Muscle of leg (tissue), 11 donors: ENCODE data around the gene TENM4. TPM values are rescaled to one million over a fixed set of nuclear protein-coding genes. Genes with fewer than 3 reads are reported as not detected.

Experiments
- DNase-seq: peaks from one replicate; pipeline ENCODE4 v3.0.0; 2013
- H3K27ac ChIP-seq: one replicate; pipeline ENCODE4 v1.5.1; 2013; ENCODE audit warnings: mild to moderate bottlenecking, low read length, control low read depth
- H3K27me3 ChIP-seq: one replicate; pipeline ENCODE4 v1.6.1; 2013; ENCODE audit warnings: low read length; ENCODE audit not compliant: control insufficient read depth, insufficient read depth
- H3K36me3 ChIP-seq: one replicate; pipeline ENCODE4 v1.6.1; 2013; ENCODE audit warnings: low read length; ENCODE audit not compliant: control insufficient read depth, insufficient read depth
- H3K4me1 ChIP-seq: one replicate; pipeline ENCODE4 v1.6.1; 2013; ENCODE audit warnings: low read length; ENCODE audit not compliant: control insufficient read depth, insufficient read depth
- H3K4me3 ChIP-seq: one replicate; pipeline ENCODE4 v1.5.1; 2013; ENCODE audit warnings: low read length, control low read depth
- H3K9me3 ChIP-seq: replicated peaks from 2 replicates; pipeline ENCODE4 v1.6.1; 2013; ENCODE audit warnings: low read depth, low read length; ENCODE audit not compliant: control insufficient read depth
- WGBS: methylation state at CpG from one replicate; pipeline ENCODE4 v1.1.5; 2013; ENCODE audit warnings: missing lambda C conversion rate; ENCODE audit not compliant: insufficient coverage; 5-methylcytosine and 5-hydroxymethylcytosine counted together
- polyA plus RNA-seq, 8 donors: library from polyadenylated mRNA; unstranded; fragments of 120-200 nt; gene quantifications; one replicate each; pipeline versions ENCODE4 v1.2.1 to v1.2.3, GENCODE V29; 2013; ENCODE audit warnings: inconsistent platforms in 1 of 8, low replicate concordance in 1 of 8; ENCODE audit not compliant: insufficient read length in 8 of 8, insufficient read depth in 1 of 8
- total RNA-seq: library from RNA; stranded (reverse); fragments of 120-200 nt; gene quantifications from one replicate; pipeline ENCODE4 v1.2.4, GENCODE V29; 2013

Gene TENM4
- total and polyA plus RNA-seq, 9 donors: 4.6 to 13.8 (median 10.3) TPM

DNA sequence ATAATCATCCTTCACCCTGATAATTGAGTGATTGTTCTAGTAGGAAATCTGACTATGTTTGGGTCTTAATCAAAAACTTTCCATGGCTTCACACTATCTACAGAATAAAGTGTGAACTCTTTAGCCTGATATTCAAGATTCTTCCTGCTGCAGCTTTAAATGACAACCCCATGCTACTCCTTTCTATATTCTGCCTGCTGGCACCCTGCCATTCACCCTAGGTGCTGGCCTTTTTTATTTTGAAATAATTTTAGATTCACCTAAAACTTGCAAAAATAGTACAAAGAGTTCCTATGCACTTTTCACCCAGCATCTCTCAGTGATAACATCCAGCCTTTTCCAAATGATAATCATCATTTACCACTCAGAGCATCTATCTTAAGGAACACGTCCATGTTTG lies 502.8 kb downstream of the TENM4 start:
- Histone ChIP-seq H3K4me3 (no peak overlapping the region), H3K27me3 (no peaks in the 10 kb centered on the region), H3K36me3 (no peaks in the 10 kb centered on the region), H3K9me3 (no peaks in the 10 kb centered on the region), H3K4me1 (peaks cover 17% of the 10 kb centered on the region), H3K27ac (no peak overlapping the region)
- no peak for DNase-seq
- WGBS: 100% methylated on average over 1 of the region's 1 CpG

- Histone ChIP-seq H3K27me3 (no peaks in the 10 kb centered on the region), H3K9me3 (no peaks in the 10 kb centered on the region), H3K4me3 (no peak overlapping the region), H3K36me3 (no peaks in the 10 kb centered on the region), H3K4me1 (peaks cover 3% of the 10 kb centered on the region), H3K27ac (no peak overlapping the region)
- DNase-seq: no peak
- 36% methylated on average over 2 of the region's 4 CpGs for WGBS
Measured at GRCh38 chr11:78935398-78936068, 505.3 kb downstream of the TENM4 start.

- no peaks in the 10 kb centered on the region for H3K9me3 ChIP-seq
- no peak for DNase-seq
- no peaks in the 10 kb centered on the region for H3K4me1 ChIP-seq
- H3K27me3 ChIP-seq: no peaks in the 10 kb centered on the region
- 60% methylated on average over 1 of the region's 5 CpGs for WGBS
- H3K4me3 ChIP-seq: no peak overlapping the region
- no peak overlapping the region for H3K27ac ChIP-seq
- no peaks in the 10 kb centered on the region for H3K36me3 ChIP-seq
Measured at GRCh38 chr11:78933350-78933749, 507.5 kb downstream of the TENM4 start.

DNA sequence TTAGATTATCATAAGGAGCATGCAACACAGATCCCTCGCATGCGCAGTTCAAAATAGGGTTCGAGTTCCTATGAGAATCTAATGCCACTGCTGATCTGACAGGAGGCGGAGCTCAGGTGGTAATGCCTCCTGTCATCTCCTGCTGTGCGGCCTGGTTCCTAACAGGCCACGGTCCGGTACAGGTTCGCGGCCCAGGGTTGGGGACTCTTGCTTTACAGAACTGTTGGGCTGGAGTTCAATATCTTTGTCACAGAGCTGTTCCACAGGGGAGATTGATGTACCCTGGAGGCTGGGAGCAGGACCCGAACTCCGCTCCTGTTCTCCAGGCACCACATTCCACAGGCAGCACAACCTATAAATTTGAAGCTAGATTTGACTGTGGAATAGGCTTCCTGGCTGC lies 508.1 kb downstream of the TENM4 start:
- Histone ChIP-seq H3K4me1 (no peaks in the 10 kb centered on the region), H3K27ac (no peak overlapping the region), H3K9me3 (no peaks in the 10 kb centered on the region), H3K36me3 (no peaks in the 10 kb centered on the region), H3K27me3 (no peaks in the 10 kb centered on the region), H3K4me3 (no peak overlapping the region)
- DNase-seq: no peak
- WGBS: 98% methylated on average over 5 of the region's 11 CpGs

DNA sequence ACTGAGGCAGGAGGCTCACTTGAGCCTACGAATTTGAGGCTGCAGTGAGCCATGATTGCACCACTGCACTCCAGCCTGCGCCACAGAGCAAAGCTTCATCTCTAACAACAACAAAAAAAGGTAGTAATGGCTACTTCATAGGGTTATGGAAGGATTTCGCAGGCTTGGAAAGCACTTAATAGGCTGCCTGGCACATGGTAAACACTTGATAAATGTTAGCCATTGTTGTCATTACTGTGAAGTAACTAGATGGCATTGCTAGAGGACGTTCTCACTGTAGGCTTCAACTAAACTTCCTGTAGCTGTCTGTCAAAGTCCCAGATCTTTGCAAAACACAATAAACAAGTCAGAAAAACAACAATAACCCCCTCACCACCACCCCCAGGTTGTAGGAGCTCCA lies 508.9 kb downstream of the TENM4 start:
- no peak for DNase-seq
- no peaks in the 10 kb centered on the region for H3K9me3 ChIP-seq
- no CpG with 5 or more reads among the region's 4 CpGs for WGBS
- no peaks in the 10 kb centered on the region for H3K4me1 ChIP-seq
- no peaks in the 10 kb centered on the region for H3K27me3 ChIP-seq
- no peak overlapping the region for H3K4me3 ChIP-seq
- H3K27ac ChIP-seq: no peak overlapping the region
- no peaks in the 10 kb centered on the region for H3K36me3 ChIP-seq

DNA sequence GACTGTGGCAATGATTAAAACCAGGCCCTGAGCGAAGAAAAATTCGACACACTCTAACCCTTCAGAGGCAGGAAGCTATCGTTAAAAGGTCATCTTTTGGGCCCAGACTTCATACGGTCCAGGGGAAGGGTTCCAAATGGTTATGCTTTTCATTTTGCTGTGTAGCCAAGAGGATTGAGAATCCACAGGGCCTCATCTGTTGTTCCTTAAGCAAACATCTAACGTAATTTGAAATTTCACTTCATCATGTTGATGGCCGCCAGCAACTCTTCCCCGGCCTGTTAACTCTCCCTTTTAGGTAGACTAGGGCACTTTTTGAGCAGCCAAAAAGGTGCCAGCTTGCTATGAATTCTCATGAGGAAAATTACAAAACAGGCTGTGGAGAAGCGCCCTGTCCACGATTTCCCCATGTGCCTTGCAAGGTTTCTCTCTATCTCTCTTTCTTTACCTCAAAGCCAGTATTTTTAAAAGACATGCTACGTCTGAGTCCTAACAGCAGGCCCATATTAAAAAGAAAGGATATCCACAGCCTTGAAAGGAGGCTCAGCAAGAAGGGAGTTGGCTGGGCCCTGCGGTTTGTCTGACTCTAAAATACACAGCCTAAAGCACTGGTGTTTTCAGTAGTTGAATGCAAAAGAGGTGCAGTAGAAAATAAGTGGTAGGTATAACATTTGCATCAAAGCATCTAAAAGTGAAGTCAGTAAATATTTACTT lies 509.9 kb downstream of the TENM4 start:
- Histone ChIP-seq H3K9me3 (no peaks in the 10 kb centered on the region), H3K4me3 (no peak overlapping the region), H3K27ac (no peak overlapping the region), H3K4me1 (no peaks in the 10 kb centered on the region), H3K27me3 (no peaks in the 10 kb centered on the region), H3K36me3 (no peaks in the 10 kb centered on the region)
- no peak for DNase-seq
- 48% methylated on average over 6 of the region's 11 CpGs for WGBS

- no peaks in the 10 kb centered on the region for H3K9me3 ChIP-seq
- WGBS: 67% methylated on average over 2 of the region's 3 CpGs
Measured at GRCh38 chr11:78929906-78930220, 511.0 kb downstream of the TENM4 start.

GRCh38 chr11:78929207-78929905 lies 511.5 kb downstream of the TENM4 start:
- H3K36me3 ChIP-seq: no peaks in the 10 kb centered on the region
- no peaks in the 10 kb centered on the region for H3K9me3 ChIP-seq
- no peaks in the 10 kb centered on the region for H3K27me3 ChIP-seq
- H3K4me1 ChIP-seq: no peaks in the 10 kb centered on the region
- no CpG with 5 or more reads among the region's 5 CpGs for WGBS
- H3K27ac ChIP-seq: no peak overlapping the region
- H3K4me3 ChIP-seq: no peak overlapping the region
- no peak for DNase-seq

More at GRCh38 chr11:78929906-78930220, 511.0 kb downstream of the TENM4 start:
- Histone ChIP-seq H3K27me3 (no peaks in the 10 kb centered on the region), H3K36me3 (no peaks in the 10 kb centered on the region), H3K4me3 (no peak overlapping the region), H3K27ac (no peak overlapping the region), H3K4me1 (no peaks in the 10 kb centered on the region)
- no peak for DNase-seq

DNA sequence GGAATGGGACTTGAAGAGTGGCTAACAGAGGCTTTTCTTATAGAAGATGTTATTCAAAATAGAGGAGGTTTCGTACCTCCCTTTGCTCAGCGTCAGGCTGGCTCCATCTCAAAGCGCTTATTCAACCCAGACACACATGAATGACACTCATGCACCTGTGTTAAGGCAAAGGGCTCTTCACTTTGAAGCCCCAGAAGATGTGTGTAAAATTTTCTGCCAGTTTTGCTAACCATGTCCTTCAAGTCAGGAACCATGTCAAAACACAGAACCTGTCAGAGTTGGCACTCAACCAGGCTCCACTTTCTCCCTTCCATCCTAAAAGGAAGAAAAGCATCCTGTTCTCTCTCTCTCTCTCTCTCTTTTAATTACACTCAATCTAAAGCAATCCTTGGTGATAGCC lies 513.3 kb downstream of the TENM4 start:
- DNase-seq: no peak
- Histone ChIP-seq H3K36me3 (no peaks in the 10 kb centered on the region), H3K4me1 (no peaks in the 10 kb centered on the region), H3K9me3 (no peaks in the 10 kb centered on the region), H3K27me3 (no peaks in the 10 kb centered on the region), H3K27ac (no peak overlapping the region), H3K4me3 (no peak overlapping the region)
- WGBS: no CpG with 5 or more reads among the region's 3 CpGs

GRCh38 chr11:78926633-78927338 lies 514.0 kb downstream of the TENM4 start:
- H3K27me3 ChIP-seq: no peaks in the 10 kb centered on the region
- H3K27ac ChIP-seq: no peak overlapping the region
- no peaks in the 10 kb centered on the region for H3K4me1 ChIP-seq
- no peaks in the 10 kb centered on the region for H3K36me3 ChIP-seq
- H3K4me3 ChIP-seq: no peak overlapping the region
- no CpG with 5 or more reads among the region's 2 CpGs for WGBS
- DNase-seq: no peak
- H3K9me3 ChIP-seq: no peaks in the 10 kb centered on the region
